K562 (cell line): ENCODE results near the gene CHPF.

Source experiments
- CBX3 ChIP-seq, 2 experiments: IDR thresholded peaks; 1 replicate in 1 of 2; 2 replicates in 1 of 2; pipeline ENCODE4 v1.6.1; 2012; ENCODE audit warnings: inconsistent platforms in 2 of 2, low read length in 2 of 2, borderline replicate concordance in 1 of 2, control low read depth in 1 of 2
- EZH2 ChIP-seq: IDR thresholded peaks from 2 replicates; pipeline ENCODE4 v1.6.1; 2012; ENCODE audit warnings: low read depth, mild to moderate bottlenecking, inconsistent platforms, low read length, borderline replicate concordance
- FOXJ3 ChIP-seq: sonication (generic); formaldehyde crosslinking; IDR thresholded peaks from 2 replicates; pipeline ENCODE4 v1.4.0; 2020; ENCODE audit warnings: mild to moderate bottlenecking, missing genetic modification reagents
- HOXB6 ChIP-seq: fragments of 250-450 bp; sonication (Bioruptor Pico); IDR thresholded peaks from 2 replicates; pipeline ENCODE4 v1.5.1; 2022; ENCODE audit warnings: mild to moderate bottlenecking, borderline replicate concordance
- ILF3 ChIP-seq: fragments of 450-650 bp; IDR thresholded peaks from 2 replicates; pipeline ENCODE4 v1.6.1; 2018; ENCODE audit warnings: antibody characterized with exemption, mild to moderate bottlenecking, moderate library complexity, borderline replicate concordance
- MIER1 ChIP-seq: fragments of 450-650 bp; IDR thresholded peaks from 2 replicates; pipeline ENCODE4 v1.6.1; 2016; ENCODE audit warnings: antibody characterized with exemption, mild to moderate bottlenecking, low read depth
- POLR2A ChIP-seq: fragments of 450-650 bp; conservative IDR thresholded peaks from 2 replicates; pipeline ENCODE4 v1.6.1; 2016
- RBBP5 ChIP-seq: fragments of 200-600 bp; sonication (generic); IDR thresholded peaks from 2 replicates; pipeline ENCODE4 v1.6.1; 2012; ENCODE audit warnings: borderline replicate concordance, mild to moderate bottlenecking, low read length, control low read depth, inconsistent platforms; ENCODE audit not compliant: insufficient read depth, poor library complexity, severe bottlenecking
- STAT5B ChIP-seq: fragments of 250-450 bp; sonication (Bioruptor Pico); IDR thresholded peaks from 2 replicates; pipeline ENCODE4 v1.8.0; 2021; ENCODE audit warnings: mild to moderate bottlenecking, inconsistent platforms
- TF ChIP-seq, protein P1 (sequence below), 3 experiments: IDR thresholded peaks in 2 of 3; conservative IDR thresholded peaks in 1 of 3; 2 replicates each; pipeline ENCODE4 v1.5.1; 2011 to 2012; ENCODE audit warnings: low read length in 3 of 3, mild to moderate bottlenecking in 3 of 3, control low read depth in 2 of 3, improper control_type of control experiment in 1 of 3, inconsistent platforms in 1 of 3, low read depth in 1 of 3, mixed read lengths in 1 of 3, moderate library complexity in 1 of 3; ENCODE audit not compliant: insufficient read depth in 2 of 3

DNA sequence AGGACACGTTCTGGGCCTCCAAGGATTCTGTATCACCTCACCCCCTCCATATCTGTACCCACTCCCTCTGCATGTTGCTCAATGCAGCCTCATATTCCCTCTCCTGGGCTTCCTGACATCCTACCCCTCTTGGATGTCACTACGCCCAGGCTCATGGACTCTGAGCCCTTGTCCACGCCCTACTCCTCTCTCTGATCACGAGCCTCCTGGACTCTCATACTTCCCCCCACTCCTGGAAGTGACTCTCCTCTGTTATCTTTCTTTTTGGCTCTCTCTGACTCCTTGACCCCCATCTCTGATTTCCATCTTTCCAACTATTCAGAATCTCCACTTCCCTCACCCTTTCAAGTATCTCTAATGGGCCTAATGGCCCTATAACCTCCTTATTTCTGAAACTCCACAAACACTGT is 2.3 kb upstream of the CHPF start:
- TF ChIP-seq STAT5B (CRISPR knock-in tag), result no peak
- TF ChIP-seq EZH2, result no peak
- TF ChIP-seq FOXJ3 (CRISPR knock-in tag), result no peak
- TF ChIP-seq ILF3, result no peak
- TF ChIP-seq, protein P1, sequence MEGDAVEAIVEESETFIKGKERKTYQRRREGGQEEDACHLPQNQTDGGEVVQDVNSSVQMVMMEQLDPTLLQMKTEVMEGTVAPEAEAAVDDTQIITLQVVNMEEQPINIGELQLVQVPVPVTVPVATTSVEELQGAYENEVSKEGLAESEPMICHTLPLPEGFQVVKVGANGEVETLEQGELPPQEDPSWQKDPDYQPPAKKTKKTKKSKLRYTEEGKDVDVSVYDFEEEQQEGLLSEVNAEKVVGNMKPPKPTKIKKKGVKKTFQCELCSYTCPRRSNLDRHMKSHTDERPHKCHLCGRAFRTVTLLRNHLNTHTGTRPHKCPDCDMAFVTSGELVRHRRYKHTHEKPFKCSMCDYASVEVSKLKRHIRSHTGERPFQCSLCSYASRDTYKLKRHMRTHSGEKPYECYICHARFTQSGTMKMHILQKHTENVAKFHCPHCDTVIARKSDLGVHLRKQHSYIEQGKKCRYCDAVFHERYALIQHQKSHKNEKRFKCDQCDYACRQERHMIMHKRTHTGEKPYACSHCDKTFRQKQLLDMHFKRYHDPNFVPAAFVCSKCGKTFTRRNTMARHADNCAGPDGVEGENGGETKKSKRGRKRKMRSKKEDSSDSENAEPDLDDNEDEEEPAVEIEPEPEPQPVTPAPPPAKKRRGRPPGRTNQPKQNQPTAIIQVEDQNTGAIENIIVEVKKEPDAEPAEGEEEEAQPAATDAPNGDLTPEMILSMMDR (IDR thresholded peaks at IDR 0.05 in 2 of 3, conservative IDR thresholded peaks at IDR 0.05 in 1 of 3; ENCODE audit: insufficient read depth in 2 of 3, low read depth in 1 of 3, low read length in 3 of 3), result no peak
- TF ChIP-seq CBX3 (IDR thresholded peaks at IDR 0.05; ENCODE audit: borderline replicate concordance in 1 of 2, low read length in 2 of 2), result no peak
- TF ChIP-seq POLR2A, result no peak
- TF ChIP-seq RBBP5, result no peak
- TF ChIP-seq MIER1, result no peak
- TF ChIP-seq HOXB6 (CRISPR knock-in tag), result no peak
